Esophagus squamous epithelium (tissue), 4 donors: ENCODE measurements around the gene COL5A2.

Experiments used
- POLR2A ChIP-seq, 4 donors: fragments of 450-650 bp; IDR thresholded peaks; one replicate each; pipeline ENCODE4 v1.6.1; 2017; ENCODE audit warnings: antibody characterized with exemption in 4 of 4, mild to moderate bottlenecking in 4 of 4, moderate library complexity in 3 of 4
- TF ChIP-seq, protein P1 (sequence below), 6 experiments: fragments of 450-650 bp in 4 of 6; fragments of 200-600 bp in 2 of 6; sonication (generic) in 2 of 6; IDR thresholded peaks; one replicate each; pipeline ENCODE4 v1.5.1; 2016 to 2019; ENCODE audit warnings: antibody characterized with exemption in 6 of 6, mild to moderate bottlenecking in 4 of 6, moderate library complexity in 4 of 6

DNA sequence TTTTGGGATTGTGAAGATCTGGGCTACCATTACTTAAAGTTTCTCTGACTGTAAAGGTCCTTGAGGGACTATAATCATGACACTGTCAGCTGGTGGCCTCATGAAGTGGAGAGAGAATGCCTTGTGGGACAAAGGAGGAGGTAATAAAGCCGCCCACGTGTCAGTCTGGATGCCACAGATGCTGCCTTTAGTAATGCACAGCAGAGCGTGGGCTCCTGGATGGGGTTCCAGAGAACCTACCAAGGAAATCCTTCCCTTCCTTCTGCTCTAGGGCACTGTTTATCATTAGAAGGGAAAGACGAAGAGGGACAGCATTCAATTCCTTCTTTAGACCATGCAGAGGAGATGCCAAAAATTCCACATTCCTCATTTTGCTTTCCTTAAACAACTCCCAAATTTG is 63.5 kb downstream of the COL5A2 start:
- TF ChIP-seq POLR2A (IDR thresholded peaks at IDR 0.05): no peak
- TF ChIP-seq, protein P1, sequence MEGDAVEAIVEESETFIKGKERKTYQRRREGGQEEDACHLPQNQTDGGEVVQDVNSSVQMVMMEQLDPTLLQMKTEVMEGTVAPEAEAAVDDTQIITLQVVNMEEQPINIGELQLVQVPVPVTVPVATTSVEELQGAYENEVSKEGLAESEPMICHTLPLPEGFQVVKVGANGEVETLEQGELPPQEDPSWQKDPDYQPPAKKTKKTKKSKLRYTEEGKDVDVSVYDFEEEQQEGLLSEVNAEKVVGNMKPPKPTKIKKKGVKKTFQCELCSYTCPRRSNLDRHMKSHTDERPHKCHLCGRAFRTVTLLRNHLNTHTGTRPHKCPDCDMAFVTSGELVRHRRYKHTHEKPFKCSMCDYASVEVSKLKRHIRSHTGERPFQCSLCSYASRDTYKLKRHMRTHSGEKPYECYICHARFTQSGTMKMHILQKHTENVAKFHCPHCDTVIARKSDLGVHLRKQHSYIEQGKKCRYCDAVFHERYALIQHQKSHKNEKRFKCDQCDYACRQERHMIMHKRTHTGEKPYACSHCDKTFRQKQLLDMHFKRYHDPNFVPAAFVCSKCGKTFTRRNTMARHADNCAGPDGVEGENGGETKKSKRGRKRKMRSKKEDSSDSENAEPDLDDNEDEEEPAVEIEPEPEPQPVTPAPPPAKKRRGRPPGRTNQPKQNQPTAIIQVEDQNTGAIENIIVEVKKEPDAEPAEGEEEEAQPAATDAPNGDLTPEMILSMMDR (IDR thresholded peaks at IDR 0.05): no peak
